Duodenal mucosa (tissue), 2 donors: ENCODE measurements around the gene EP400.

ENCODE experiments used
- H3K27ac ChIP-seq: one replicate; pipeline ENCODE4 v1.7.0; 2013; ENCODE audit warnings: low read depth, low read length
- H3K27me3 ChIP-seq, 2 donors: one replicate each; pipeline ENCODE4 v1.7.0; 2013; ENCODE audit warnings: low read length in 2 of 2, control low read depth in 1 of 2; ENCODE audit not compliant: insufficient read depth in 2 of 2, control insufficient read depth in 1 of 2
- H3K36me3 ChIP-seq, 2 donors: one replicate each; pipeline ENCODE4 v1.7.0; 2013; ENCODE audit warnings: low read length in 2 of 2, control low read depth in 1 of 2; ENCODE audit not compliant: insufficient read depth in 2 of 2, control insufficient read depth in 1 of 2
- H3K4me1 ChIP-seq, 2 donors: one replicate each; pipeline ENCODE4 v1.7.0; 2013; ENCODE audit warnings: low read length in 2 of 2, control low read depth in 1 of 2; ENCODE audit not compliant: insufficient read depth in 2 of 2, control insufficient read depth in 1 of 2
- H3K4me3 ChIP-seq, 2 donors: one replicate each; pipeline ENCODE4 v1.7.0; 2013; ENCODE audit warnings: low read length in 2 of 2, low read depth in 1 of 2
- H3K9ac ChIP-seq, 2 donors: one replicate each; pipeline ENCODE4 v1.7.0; 2013; ENCODE audit warnings: low read length in 2 of 2, low read depth in 1 of 2
- H3K9me3 ChIP-seq, 2 donors: one replicate each; pipeline ENCODE4 v1.7.0; 2013; ENCODE audit warnings: low read length in 2 of 2, control low read depth in 1 of 2; ENCODE audit not compliant: control insufficient read depth in 1 of 2

Gene EP400

GRCh38 chr12:131986910-131987309, 37.2 kb downstream of the EP400 start:
- Histone ChIP-seq H3K4me1 (no peaks in the 10 kb centered on the region), H3K36me3 (peaks cover 36 to 77% of the 10 kb centered on the region in 2 donors), H3K4me3 (no peak overlapping the region), H3K9me3 (no peaks in the 10 kb centered on the region), H3K27ac (no peak overlapping the region), H3K9ac (no peak overlapping the region), H3K27me3 (no peaks in the 10 kb centered on the region)

- Histone ChIP-seq H3K9me3 (no peaks in the 10 kb centered on the region), H3K36me3 (peaks cover 43 to 78% of the 10 kb centered on the region in 2 donors)
Measured at GRCh38 chr12:131987552-131987951, 37.8 kb downstream of the EP400 start.

GRCh38 chr12:131988054-131988796, 38.5 kb downstream of the EP400 start:
- no peaks in the 10 kb centered on the region for H3K4me1 ChIP-seq
- no peaks in the 10 kb centered on the region for H3K9me3 ChIP-seq
- no peak overlapping the region for H3K4me3 ChIP-seq
- H3K27ac ChIP-seq = no peak overlapping the region
- H3K9ac ChIP-seq = no peak overlapping the region
- H3K27me3 ChIP-seq = no peaks in the 10 kb centered on the region
- H3K36me3 ChIP-seq = peaks cover 40 to 81% of the 10 kb centered on the region in 2 donors

More at GRCh38 chr12:131987552-131987951, 37.8 kb downstream of the EP400 start:
- Histone ChIP-seq H3K4me3 (no peak overlapping the region), H3K27ac (no peak overlapping the region), H3K9ac (no peak overlapping the region), H3K27me3 (no peaks in the 10 kb centered on the region), H3K4me1 (no peaks in the 10 kb centered on the region)

GRCh38 chr12:131989021-131989420, 39.3 kb downstream of the EP400 start:
- H3K9me3 ChIP-seq = no peaks in the 10 kb centered on the region
- no peak overlapping the region for H3K4me3 ChIP-seq
- H3K4me1 ChIP-seq = no peaks in the 10 kb centered on the region
- H3K36me3 ChIP-seq = peaks cover 37 to 84% of the 10 kb centered on the region in 2 donors
- H3K9ac ChIP-seq = no peak overlapping the region
- no peaks in the 10 kb centered on the region for H3K27me3 ChIP-seq
- H3K27ac ChIP-seq = no peak overlapping the region

- Histone ChIP-seq H3K27me3 (no peaks in the 10 kb centered on the region), H3K9me3 (no peaks in the 10 kb centered on the region), H3K36me3 (peaks cover 40 to 93% of the 10 kb centered on the region in 2 donors), H3K4me1 (no peaks in the 10 kb centered on the region), H3K9ac (no peak overlapping the region), H3K27ac (no peak overlapping the region), H3K4me3 (no peak overlapping the region)
Measured at GRCh38 chr12:131990066-131990979, 40.6 kb downstream of the EP400 start.

- no peaks in the 10 kb centered on the region for H3K27me3 ChIP-seq
- no peak overlapping the region for H3K27ac ChIP-seq
- H3K36me3 ChIP-seq = peaks cover 40 to 95% of the 10 kb centered on the region in 2 donors
- H3K4me1 ChIP-seq = no peaks in the 10 kb centered on the region
- no peak overlapping the region for H3K9ac ChIP-seq
- no peak overlapping the region for H3K4me3 ChIP-seq
- no peaks in the 10 kb centered on the region for H3K9me3 ChIP-seq
Measured at GRCh38 chr12:131990980-131991305, 41.2 kb downstream of the EP400 start.

GRCh38 chr12:131991816-131992430, 42.2 kb downstream of the EP400 start:
- H3K4me3 ChIP-seq = no peak overlapping the region
- H3K9ac ChIP-seq = no peak overlapping the region
- no peaks in the 10 kb centered on the region for H3K4me1 ChIP-seq
- H3K9me3 ChIP-seq = no peaks in the 10 kb centered on the region
- H3K27ac ChIP-seq = no peak overlapping the region
- H3K36me3 ChIP-seq = peaks cover 40 to 91% of the 10 kb centered on the region in 2 donors
- H3K27me3 ChIP-seq = no peaks in the 10 kb centered on the region

GRCh38 chr12:131994589-131994988, 44.8 kb downstream of the EP400 start:
- H3K36me3 ChIP-seq = peaks cover 27 to 70% of the 10 kb centered on the region in 2 donors
- H3K9me3 ChIP-seq = no peaks in the 10 kb centered on the region
- no peaks in the 10 kb centered on the region for H3K4me1 ChIP-seq
- H3K27me3 ChIP-seq = no peaks in the 10 kb centered on the region
- no peak overlapping the region for H3K4me3 ChIP-seq
- H3K27ac ChIP-seq = no peak overlapping the region
- H3K9ac ChIP-seq = no peak overlapping the region

- Histone ChIP-seq H3K27me3 (no peaks in the 10 kb centered on the region), H3K9me3 (no peaks in the 10 kb centered on the region), H3K9ac (no peak overlapping the region), H3K4me1 (no peaks in the 10 kb centered on the region), H3K36me3 (peaks cover 4 to 26% of the 10 kb centered on the region in 2 donors), H3K27ac (no peak overlapping the region), H3K4me3 (no peak overlapping the region)
Measured at GRCh38 chr12:132000286-132000872, 50.6 kb downstream of the EP400 start.
